A673 (cell line): ENCODE results near the gene RAD50. TPM values are rescaled to one million over a fixed set of nuclear protein-coding genes. Genes with fewer than 3 reads are reported as not detected.

Experiments
- BruUV-seq: library from RNA; stranded (reverse); fragments of 400-500 nt; replicated peaks from 2 replicates; lab custom pipeline; 2021; lab: Mats Ljungman, UMichigan
- CTCF ChIA-PET: fragments of 300-600 bp; sonication (Branson Sonifier 250); formaldehyde crosslinking; loops from one replicate; lab custom pipeline; 2022; ENCODE audit warnings: antibody characterized with exemption; lab: Charles Lee
- POLR2A ChIA-PET: fragments of 300-600 bp; sonication (Branson Sonifier 250); formaldehyde crosslinking; loops from one replicate; lab custom pipeline; 2022; ENCODE audit warnings: antibody characterized with exemption; ENCODE audit not compliant: low non-redundant PET; lab: Charles Lee
- DNase-seq: peaks from one replicate; pipeline ENCODE4 v3.0.0-alpha.2; 2015; ENCODE audit warnings: low spot score
- H3K27ac ChIP-seq: fragments of 200-600 bp; sonication (generic); 2 replicates; pipeline ENCODE4 v1.5.1; 2016; ENCODE audit warnings: mixed run types, low read depth, mild to moderate bottlenecking, mixed read lengths, antibody characterized with exemption, low read length; ENCODE audit not compliant: poor library complexity, severe bottlenecking
- H3K27me3 ChIP-seq: fragments of 200-600 bp; sonication (generic); replicated peaks from 2 replicates; pipeline ENCODE4 v1.6.1; 2017; ENCODE audit warnings: mixed run types, low read depth, mild to moderate bottlenecking, mixed read lengths, antibody characterized with exemption, low read length; ENCODE audit not compliant: insufficient read depth, poor library complexity
- H3K36me3 ChIP-seq: fragments of 200-600 bp; sonication (generic); 2 replicates; pipeline ENCODE4 v1.6.1; 2016; ENCODE audit warnings: mixed run types, mild to moderate bottlenecking, mixed read lengths, antibody characterized with exemption, low read length; ENCODE audit not compliant: insufficient read depth, poor library complexity, severe bottlenecking
- H3K4me1 ChIP-seq: fragments of 200-600 bp; sonication (generic); 2 replicates; pipeline ENCODE4 v1.6.1; 2017; ENCODE audit warnings: mixed run types, mild to moderate bottlenecking, mixed read lengths, antibody characterized with exemption, low read length; ENCODE audit not compliant: insufficient read depth, poor library complexity, severe bottlenecking
- H3K4me3 ChIP-seq: fragments of 200-600 bp; sonication (generic); 2 replicates; pipeline ENCODE4 v1.5.1; 2016; ENCODE audit warnings: low read depth, mixed run types, mild to moderate bottlenecking, mixed read lengths, low read length; ENCODE audit not compliant: poor library complexity, severe bottlenecking
- H3K9me3 ChIP-seq: fragments of 200-600 bp; sonication (generic); 2 replicates; pipeline ENCODE4 v1.6.1; 2016; ENCODE audit warnings: mixed run types, low read depth, mild to moderate bottlenecking, mixed read lengths, antibody characterized with exemption, low read length; ENCODE audit not compliant: poor library complexity, severe bottlenecking
- CTCF ChIP-seq: fragments of 300-800, 200-600 bp; sonication (generic); conservative IDR thresholded peaks from 2 replicates; pipeline ENCODE4 v1.5.1; 2017; ENCODE audit warnings: low read depth, mild to moderate bottlenecking, antibody characterized with exemption, low read length, moderate library complexity, mixed read lengths
- EZH2 ChIP-seq: fragments of 200-600 bp; sonication (generic); IDR thresholded peaks from 2 replicates; pipeline ENCODE4 v1.6.1; 2017; ENCODE audit warnings: borderline replicate concordance, low read depth, mild to moderate bottlenecking, mixed read lengths, antibody characterized with exemption, low read length; ENCODE audit not compliant: poor library complexity, severe bottlenecking
- intact Hi-C: fragments of 100-400 bp; cut with micrococcal nuclease; formaldehyde crosslinking; loops from one replicate; pipeline ENCODE4 v1.10.0; 2022; ENCODE audit not compliant: unreplicated experiment
- total RNA-seq: library from RNA; stranded (reverse); gene quantifications from 2 replicates; pipeline ENCODE4 v1.2.3, GENCODE V29; 2021

The RAD50 gene
- total RNA-seq, 1 experiment from 2014 or later: 43.6 TPM

- no TSS peak for BruUV-seq
- ChIA-PET POLR2A (no interaction called here), CTCF (no interaction called here)
- DNase-seq: no peak
- TF ChIP-seq CTCF (no peak), EZH2 (no peak)
- H3K36me3 ChIP-seq: no peaks in the 10 kb centered on the region
- no peak overlapping the region for H3K27ac ChIP-seq
- H3K4me3 ChIP-seq: no peak overlapping the region
- H3K4me1 ChIP-seq: peaks cover 3% of the 10 kb centered on the region
- intact Hi-C loops: no loop called here
- no peaks in the 10 kb centered on the region for H3K9me3 ChIP-seq
- H3K27me3 ChIP-seq: no peaks in the 10 kb centered on the region
These were observed 111.3 kb downstream of the RAD50 start for GRCh38 chr5:132667761-132668705.

- H3K27ac ChIP-seq: no peak overlapping the region
- H3K4me3 ChIP-seq: no peak overlapping the region
- TF ChIP-seq EZH2 (no peak), CTCF (no peak)
- H3K4me1 ChIP-seq: no peaks in the 10 kb centered on the region
- ChIA-PET POLR2A (no interaction called here), CTCF (no interaction called here)
- intact Hi-C loops: no loop called here
- no peak for DNase-seq
- H3K9me3 ChIP-seq: no peaks in the 10 kb centered on the region
- BruUV-seq: no TSS peak
- H3K27me3 ChIP-seq: no peaks in the 10 kb centered on the region
- H3K36me3 ChIP-seq: no peaks in the 10 kb centered on the region
These were observed 112.1 kb downstream of the RAD50 start for GRCh38 chr5:132668706-132669454.

DNA sequence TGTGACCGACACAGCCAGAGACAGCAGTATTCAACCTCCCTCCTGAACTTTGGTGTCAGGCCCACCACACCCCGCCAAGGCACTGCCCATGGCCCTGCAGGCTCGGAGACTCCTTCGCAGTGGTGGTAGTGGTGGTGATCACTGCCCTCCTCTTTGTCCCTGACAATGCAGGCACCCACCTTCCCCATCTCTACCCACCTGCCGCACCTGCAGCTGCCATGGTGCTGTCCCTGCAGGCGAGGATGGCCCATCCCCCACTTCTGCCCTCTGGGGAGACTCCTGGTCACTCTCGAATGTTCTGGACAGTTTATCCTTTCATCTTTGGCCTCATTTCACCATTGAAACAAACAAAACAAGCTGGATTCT, 112.7 kb downstream of the RAD50 start:
- Histone ChIP-seq H3K9me3 (no peaks in the 10 kb centered on the region), H3K4me1 (no peaks in the 10 kb centered on the region), H3K27ac (no peak overlapping the region), H3K4me3 (no peak overlapping the region), H3K27me3 (no peaks in the 10 kb centered on the region), H3K36me3 (no peaks in the 10 kb centered on the region)
- TF ChIP-seq CTCF (no peak), EZH2 (no peak)
- no peak for DNase-seq
- ChIA-PET POLR2A (interaction anchor here (1.1 kb wide), 1 partner anchor 34 kb away, joined by 3 read pairs; no protein-coding TSS in a partner anchor), CTCF (no interaction called here)
- BruUV-seq: no TSS peak
- intact Hi-C loops: no loop called here
